Skin epidermis (tissue), 12 donors: ENCODE measurements around the gene ERBB3.
A peak's percentile ranks its signal among the peaks of the same experiment; 100 is the strongest.
"Not testable (repeated sequence)": the region's sequence is repeated elsewhere in the genome, so short reads cannot be mapped to it uniquely, and the experiment has no call there.

ENCODE experiments used
- H3K27ac ChIP-seq, 21 experiments: fragments of 200-600 bp; sonication (generic) in 11 of 21; one replicate each; pipeline ENCODE4 v1.5.0; 2020; ENCODE audit warnings: mild to moderate bottlenecking in 3 of 21, inconsistent platforms in 2 of 21, moderate library complexity in 2 of 21
- H3K4me3 ChIP-seq, 7 experiments: fragments of 200-600 bp; sonication (generic) in 2 of 7; one replicate each; pipeline ENCODE4 v1.5.0; 2020; ENCODE audit warnings: inconsistent platforms in 2 of 7, mild to moderate bottlenecking in 2 of 7, moderate library complexity in 1 of 7

The ERBB3 gene

DNA sequence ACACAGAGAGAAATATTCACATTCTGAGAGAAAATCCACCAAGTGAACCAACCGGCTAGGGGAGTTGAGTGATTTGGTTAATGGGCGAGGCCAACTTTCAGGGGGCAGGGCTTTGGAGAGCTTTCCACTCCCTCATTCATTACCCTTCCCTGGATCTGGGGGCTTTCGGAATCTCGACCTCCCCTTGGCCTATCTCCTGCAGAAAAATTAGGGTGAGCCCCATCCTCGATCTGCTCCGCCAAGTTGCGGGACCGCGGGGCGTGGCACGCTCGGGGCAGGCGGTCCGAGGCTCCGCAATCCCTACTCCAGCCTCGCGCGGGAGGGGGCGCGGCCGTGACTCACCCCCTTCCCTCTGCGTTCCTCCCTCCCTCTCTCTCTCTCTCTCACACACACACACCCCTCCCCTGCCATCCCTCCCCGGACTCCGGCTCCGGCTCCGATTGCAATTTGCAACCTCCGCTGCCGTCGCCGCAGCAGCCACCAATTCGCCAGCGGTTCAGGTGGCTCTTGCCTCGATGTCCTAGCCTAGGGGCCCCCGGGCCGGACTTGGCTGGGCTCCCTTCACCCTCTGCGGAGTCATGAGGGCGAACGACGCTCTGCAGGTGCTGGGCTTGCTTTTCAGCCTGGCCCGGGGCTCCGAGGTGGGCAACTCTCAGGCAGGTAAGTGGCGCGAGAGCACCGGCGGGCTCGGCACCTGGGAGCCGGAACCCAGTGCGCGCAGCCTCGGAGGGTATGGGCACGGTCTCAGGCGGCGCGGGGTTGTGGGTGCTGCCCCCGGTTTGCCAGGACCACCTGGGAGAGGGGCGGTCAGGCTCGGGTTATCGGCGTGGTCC lies at the start of gene ERBB3:
Gene ERBB3 (plus strand): TSS at position 443 of the 833 bp plus-strand sequence. CDS start 136 bp downstream, at position 579.
- H3K27ac ChIP-seq, result peak within 1 kb of the TSS; percentile 33 to 93 (median 86)
- H3K4me3 ChIP-seq, result peak within 1 kb of the TSS; percentile 38 to 77 (median 61)

DNA sequence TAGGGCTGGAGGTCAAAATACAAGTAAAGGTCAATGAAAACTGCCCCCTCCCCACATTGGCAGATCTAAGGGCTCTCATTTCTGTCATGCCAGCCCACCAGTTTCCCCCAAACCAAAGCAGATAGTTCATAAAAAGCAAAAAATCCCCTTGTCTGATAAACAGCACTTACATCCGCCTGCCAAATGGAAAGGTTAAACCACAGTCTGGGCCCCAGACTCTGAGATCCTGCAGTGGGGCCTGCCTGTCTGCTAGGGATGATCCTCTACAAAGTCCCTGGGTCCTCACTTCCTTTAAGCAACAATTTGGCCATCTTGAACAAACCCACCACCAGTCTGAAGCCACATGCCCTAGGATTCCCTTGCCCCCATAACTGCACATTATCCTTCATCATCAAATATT lies 48.0 kb upstream of the ERBB3 start:
- H3K27ac ChIP-seq, result peak overlapping the region in 3 of 21 experiments; percentile 1 to 71 (median 61)
- no peak overlapping the region for H3K4me3 ChIP-seq

DNA sequence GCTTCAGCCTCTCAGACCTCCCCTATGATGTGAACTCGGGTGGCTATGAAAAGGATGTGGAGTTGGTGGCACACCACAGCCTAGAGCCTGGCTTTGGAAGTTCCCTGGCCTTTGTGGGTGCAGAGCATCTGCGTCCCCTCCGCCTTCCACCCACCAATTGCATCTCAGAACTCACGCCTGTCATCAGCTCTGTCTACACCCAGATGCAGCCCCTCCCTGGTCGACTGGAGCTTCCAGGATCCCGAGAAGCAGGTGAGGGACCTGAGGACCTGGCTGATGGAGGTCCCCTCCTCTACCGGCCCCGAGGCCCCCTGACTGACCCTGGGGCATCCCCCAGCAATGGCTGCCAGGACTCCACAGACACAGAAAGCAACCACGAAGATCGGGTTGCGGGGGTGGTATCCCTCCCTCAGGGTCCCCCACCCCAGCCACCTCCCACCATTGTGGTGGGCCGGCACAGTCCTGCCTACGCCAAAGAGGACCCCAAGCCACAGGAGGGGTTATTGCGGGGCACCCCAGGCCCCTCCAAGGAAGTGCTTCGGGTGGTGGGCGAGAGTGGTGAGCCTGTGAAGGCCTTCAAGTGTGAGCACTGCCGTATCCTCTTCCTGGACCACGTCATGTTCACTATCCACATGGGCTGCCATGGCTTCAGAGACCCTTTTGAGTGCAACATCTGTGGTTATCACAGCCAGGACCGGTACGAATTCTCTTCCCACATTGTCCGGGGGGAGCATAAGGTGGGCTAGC lies 45.2 kb upstream of the ERBB3 start:
- Histone ChIP-seq H3K4me3 (no peak overlapping the region), H3K27ac (peak overlapping the region in 5 of 21 experiments; percentile 18 to 71 (median 58))

DNA sequence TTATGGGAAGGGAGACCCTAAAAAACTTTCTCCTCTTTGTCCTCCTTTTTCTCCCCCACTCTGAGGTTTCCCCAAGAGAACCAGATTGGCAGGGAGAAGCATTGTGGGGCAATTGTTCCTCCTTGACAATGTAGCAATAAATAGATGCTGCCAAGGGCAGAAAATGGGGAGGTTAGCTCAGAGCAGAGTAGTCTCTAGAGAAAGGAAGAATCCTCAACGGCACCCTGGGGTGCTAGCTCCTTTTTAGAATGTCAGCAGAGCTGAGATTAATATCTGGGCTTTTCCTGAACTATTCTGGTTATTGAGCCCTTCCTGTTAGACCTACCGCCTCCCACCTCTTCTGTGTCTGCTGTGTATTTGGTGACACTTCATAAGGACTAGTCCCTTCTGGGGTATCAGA lies 42.8 kb upstream of the ERBB3 start:
- Histone ChIP-seq H3K4me3 (no peak overlapping the region), H3K27ac (peak overlapping the region in 4 of 21 experiments; percentile 9 to 76 (median 28))

DNA sequence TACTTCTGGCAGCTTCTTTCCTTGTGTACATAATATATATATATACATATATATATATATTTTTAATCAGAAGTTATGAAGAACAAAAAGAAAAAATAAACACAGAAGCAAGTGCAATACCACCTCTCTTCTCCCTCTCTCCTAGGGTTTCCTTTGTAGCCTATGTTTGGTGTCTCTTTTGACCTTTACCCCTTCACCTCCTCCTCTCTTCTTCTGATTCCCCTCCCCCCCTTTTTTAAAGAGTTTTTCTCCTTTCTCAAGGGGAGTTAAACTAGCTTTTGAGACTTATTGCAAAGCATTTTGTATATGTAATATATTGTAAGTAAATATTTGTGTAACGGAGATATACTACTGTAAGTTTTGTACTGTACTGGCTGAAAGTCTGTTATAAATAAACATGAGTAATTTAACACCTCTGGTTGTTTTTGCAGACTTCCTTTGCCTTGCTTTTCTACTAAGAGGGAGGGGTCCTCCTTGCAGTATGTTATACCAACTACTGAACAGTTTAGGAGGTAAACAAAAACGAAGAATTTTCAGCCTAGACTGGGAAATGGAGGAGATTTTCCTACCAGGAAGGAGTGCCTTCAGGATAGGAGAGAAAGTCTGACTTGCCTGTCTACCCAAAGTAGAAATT lies 41.8 kb upstream of the ERBB3 start:
- no peak overlapping the region for H3K4me3 ChIP-seq
- H3K27ac ChIP-seq, result peak overlapping the region in 2 of 21 experiments; percentile 39 to 76

DNA sequence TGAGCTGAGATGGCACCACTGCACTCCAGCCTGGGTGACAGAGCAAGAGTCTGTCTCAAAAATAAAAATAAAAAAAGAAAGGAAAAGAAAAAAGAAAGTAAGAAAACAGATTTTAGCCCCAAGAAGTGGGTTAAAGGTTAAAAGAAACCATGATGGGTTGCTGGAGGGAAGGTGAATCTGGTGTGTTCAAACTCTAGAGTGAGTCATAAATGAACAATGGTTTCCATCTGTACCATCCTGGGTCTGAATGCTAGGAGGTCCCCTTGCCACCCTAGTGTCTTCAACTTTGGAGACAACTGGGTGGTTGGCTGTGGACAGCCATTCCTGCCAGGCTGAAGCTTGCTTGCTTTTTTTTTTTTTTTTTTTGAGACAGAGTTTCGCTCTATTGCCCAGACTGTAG lies 39.8 kb upstream of the ERBB3 start:
- no peak overlapping the region for H3K4me3 ChIP-seq
- H3K27ac ChIP-seq, result no peak overlapping the region

DNA sequence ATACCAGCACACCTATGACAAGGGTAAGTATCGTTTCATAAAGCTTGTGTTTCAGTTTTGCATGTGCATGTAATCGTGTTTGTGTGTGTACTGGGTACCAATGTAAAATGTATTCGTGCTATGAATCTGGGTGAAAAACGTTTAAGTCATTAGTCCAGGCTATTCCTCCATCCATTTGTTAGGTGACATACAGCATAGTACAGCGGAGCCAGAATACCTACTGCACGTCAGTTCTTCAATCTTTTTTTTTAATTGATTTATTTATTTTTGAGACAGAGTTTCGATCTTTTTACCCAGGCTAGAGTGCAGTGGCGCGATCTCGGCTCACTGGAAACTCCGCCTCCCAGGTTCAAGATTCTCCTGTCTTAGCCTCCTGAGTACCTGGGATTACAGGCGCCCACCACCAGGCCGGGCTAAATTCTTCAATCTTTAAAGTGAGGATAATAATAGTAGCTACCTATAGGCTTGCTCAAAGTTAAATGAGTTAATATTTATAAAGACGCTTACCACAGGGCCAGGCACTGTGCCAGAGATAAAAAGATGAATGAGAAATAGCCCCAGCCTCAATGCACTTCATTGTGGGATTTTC lies 38.9 kb upstream of the ERBB3 start:
- Histone ChIP-seq H3K4me3 (peak overlapping the region; percentile 56 to 92 (median 79)), H3K27ac (peak overlapping the region in 20 of 21 experiments; percentile 90 to 99 (median 97))

DNA sequence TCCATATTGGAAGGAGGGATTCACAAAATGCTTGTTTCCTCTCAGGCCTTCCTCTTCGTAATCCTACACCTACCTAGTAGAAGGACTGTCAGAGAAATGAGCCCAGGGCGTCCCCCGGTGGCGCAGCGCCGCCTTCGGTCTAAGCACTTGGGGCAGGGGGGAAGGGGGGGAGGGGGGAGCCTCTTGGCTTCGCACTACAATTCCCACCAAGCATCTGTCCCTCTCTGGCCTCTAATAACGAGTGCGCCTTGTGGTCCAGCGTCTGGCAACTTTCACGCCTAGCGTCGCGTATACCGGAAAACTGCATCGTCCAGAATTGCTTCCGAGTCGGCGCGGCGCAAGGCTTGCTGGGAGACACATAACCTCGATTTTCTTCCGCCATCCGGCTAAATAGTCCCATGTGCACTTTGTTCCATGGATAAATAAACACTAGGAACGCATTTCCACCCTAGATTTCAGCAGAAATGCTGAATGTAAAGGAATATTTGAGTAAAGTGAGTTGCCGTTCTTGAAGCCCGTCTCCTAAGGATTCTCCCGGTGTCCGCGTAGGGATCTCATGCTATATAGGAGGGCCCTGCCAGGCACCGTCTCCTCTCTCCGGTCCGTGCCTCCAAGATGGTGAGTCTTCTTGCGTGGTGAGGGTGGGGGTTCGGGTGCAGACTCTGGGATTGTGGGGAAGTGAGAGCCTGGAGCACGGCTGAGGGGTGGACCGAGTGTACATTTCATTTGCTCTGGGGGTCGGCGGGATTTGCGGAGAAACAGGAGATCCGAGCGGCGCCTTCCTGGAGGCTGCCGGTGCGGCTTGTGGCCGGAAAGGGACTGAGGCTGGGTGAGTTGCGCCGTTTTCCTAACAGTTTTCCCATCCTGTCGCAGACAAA lies 38.2 kb upstream of the ERBB3 start, which contains the start of gene RPS26:
Gene RPS26 (plus strand): TSS at position 367 of the 878 bp plus-strand sequence. CDS start 249 bp downstream, at position 616.
- Histone ChIP-seq H3K27ac (peak within 1 kb of the TSS; percentile 84 to 99 (median 96)), H3K4me3 (peak within 1 kb of the TSS; percentile 56 to 92 (median 79))

DNA sequence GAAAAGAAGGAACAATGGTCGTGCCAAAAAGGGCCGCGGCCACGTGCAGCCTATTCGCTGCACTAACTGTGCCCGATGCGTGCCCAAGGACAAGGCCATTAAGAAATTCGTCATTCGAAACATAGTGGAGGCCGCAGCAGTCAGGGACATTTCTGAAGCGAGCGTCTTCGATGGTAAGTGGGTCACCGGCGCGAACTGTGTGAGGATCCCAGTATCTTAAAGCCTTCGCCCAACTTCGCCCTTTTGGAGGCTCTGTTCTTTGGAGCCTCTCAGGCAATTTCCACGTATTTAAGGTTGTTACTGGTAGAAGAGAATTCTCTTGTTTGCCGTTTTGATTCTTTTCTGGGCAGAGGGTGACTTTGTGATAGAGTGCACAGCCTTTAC lies 37.5 kb upstream of the ERBB3 start:
- Histone ChIP-seq H3K4me3 (peak overlapping the region; percentile 56 to 92 (median 79)), H3K27ac (peak overlapping the region; percentile 84 to 99 (median 96))

DNA sequence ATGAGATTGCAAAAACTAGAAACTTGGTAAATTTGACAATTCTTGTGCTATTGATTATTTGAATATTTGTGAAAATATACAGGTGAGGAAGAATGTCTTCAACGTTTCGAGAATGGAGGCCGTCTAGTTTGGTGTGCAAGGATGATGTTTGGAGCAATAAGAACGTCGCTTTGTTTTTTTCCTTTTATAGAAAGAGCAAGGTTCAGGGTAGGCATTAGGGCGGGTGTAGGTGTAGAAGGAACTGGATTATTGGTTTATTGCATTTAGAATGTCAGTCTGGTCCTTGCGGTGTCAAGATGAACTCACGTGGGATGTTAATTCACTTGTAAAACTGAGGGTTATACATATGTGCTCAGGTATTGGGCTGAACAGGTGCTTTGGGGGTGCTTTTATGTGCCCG lies 37.1 kb upstream of the ERBB3 start:
- peak overlapping the region; percentile 56 to 92 (median 79) for H3K4me3 ChIP-seq
- H3K27ac ChIP-seq, result peak overlapping the region in 17 of 21 experiments; percentile 91 to 99 (median 98)

DNA sequence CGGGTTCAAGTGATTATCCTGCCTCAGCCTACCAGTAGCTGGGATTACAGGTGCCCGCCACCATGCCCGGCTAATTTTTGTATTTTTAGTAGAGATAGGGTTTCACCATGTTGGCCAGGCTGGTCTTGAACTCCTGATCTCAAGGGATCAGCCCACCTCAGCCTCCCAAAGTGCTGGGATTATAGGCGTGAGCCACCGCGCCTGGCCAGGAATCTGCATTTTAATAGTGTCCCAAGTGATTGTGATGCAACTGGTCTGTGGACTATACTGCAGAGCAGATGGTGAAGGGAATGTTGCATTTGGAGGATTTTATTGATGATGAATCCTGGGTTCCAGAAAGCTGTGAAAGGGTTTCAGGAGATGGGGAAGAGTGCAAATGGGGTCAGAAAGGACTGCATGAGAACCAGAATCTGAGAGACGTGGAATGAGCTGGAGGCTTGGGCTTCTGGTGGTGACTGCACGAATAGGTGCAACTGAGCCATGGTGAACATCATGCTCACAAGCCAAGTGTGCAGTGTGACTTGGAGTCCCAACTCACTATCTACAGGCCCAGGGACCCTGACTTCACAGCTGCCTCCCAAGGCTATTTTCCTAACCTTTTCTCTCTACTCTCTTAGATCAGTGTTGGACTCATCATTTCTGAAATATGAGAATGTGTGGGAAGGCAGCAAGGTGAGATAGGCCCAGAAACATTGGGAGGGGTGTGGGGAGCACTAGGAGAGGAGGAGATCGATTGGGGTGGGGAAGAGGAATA lies 33.8 kb upstream of the ERBB3 start:
- H3K4me3 ChIP-seq, result no peak overlapping the region
- H3K27ac ChIP-seq, result peak overlapping the region in 1 of 21 experiments; percentile 3

DNA sequence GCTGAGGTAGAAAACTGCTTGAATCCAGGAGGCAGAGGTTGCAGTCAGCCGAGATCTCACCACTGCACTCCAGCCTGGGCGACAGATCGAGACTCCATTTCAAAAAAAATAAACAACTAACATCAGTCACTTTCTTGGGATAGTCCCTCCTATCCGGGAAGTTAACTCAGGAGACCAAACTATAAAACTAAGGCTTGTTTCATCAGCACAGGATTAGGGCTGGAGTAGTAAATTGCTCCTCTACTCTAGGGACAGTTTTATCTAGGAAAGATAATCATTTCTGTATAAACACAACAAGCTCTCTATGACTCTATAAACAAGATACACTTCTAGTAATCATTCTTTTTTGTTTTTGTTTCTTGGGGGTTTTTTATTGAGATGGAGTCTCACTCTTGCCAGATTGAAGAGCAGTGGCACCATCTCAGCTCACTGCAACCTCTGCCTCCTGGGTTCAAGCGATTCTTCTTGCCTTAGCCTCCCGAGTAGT lies 26.5 kb upstream of the ERBB3 start:
- H3K27ac ChIP-seq, result no peak overlapping the region

DNA sequence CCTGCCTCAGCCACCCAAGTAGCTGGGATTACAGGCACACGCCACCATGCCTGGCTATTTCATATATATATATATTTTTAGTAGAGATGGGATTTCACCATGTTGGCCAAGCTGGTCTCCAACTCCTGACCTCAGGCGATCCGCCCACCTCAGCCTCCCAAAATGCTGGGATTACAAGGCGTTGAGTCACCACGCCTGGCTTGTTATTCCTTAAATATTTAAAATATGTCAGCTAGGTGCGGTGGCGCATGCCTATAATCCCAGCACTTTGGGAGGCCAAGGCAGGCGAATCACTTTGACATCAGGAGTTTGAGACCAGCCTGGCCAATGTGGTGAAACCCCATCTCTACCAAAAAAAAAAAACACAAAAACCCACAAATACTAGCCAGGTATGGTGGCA lies 20.0 kb upstream of the ERBB3 start:
- not testable (repeated sequence) for H3K4me3 ChIP-seq, H3K27ac ChIP-seq

More for the DNA sequence above, 26.5 kb upstream of the ERBB3 start:
- no peak overlapping the region for H3K4me3 ChIP-seq

DNA sequence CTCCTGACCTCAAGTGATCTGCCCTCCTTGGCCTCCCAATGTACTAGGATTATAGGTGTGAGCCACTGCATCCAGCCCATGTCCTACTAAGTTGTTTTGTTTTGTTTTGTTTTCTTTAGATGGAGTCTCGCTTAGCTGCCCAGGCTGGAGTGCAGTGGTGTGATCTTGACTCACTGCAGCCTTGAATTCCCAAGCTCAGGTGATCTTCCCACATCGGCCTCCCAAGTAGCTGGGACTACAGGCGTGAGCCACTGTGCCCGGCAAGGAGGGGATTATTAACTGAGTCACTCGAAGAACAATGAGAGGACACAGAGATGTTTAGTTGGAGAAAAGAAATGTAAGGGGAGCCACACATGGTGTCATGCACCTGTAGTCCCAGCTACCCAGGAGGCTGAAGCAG lies 18.0 kb upstream of the ERBB3 start:
- Histone ChIP-seq H3K27ac (no peak overlapping the region), H3K4me3 (no peak overlapping the region)

DNA sequence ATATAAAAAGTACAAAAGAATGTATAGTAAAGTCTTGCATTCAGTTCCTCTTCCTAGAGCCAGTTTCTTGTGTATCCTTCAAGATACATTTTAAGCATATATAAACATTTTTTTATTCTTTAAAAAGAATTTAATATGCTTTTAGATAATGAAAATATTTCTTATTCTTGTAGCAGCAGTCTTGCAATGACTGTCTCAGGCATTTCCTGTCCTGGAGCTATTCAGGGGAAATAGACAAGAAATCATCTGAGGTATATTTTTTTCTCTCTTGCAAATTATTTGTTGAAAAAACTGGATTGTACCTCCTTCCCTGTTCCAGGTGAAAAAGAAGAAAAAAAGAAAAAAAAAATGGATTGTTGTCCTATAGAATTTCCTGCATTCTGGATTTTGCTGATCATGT lies 17.0 kb upstream of the ERBB3 start:
- H3K27ac ChIP-seq, result no peak overlapping the region
- H3K4me3 ChIP-seq, result no peak overlapping the region

DNA sequence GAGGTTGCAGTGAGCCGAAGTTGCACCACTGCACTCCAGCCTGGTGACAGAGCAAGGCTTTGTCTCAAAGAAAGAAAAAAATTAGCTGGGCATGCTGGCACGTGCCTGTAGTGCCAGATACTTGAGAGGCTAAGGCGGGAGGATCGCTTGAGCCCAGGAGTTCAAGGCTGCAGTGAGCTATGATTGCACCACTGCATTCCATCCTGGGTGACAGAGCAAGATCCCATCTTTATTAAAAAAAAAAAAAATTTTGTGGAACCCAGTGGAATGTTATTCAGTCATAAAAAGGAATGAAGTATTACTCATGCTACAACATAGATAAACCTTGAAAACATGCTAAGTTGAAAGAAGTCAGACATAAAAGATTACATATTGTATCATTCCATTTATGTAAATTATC lies 8.3 kb upstream of the ERBB3 start:
- Histone ChIP-seq H3K4me3 (no peak overlapping the region), H3K27ac (no peak overlapping the region)

DNA sequence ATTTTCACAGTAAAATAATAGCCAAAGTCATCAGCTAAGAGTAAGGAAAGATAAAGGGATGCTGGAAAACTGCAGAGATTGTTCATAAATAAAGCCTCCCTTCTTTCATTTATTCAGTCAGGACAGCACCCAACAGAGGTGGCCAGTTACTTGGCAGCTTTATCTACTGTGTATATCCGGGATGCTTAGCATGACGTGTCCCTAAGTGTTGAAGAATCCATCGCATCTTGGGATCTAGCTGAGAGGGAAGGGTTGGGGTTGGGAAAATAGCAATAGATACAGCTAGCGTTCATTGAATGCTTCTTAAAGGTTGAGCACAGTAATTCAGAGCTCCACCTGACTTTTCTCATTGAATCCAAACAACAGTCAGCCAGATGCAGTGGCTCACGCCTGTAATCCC lies 5.6 kb upstream of the ERBB3 start:
- H3K27ac ChIP-seq, result no peak overlapping the region
- H3K4me3 ChIP-seq, result no peak overlapping the region

DNA sequence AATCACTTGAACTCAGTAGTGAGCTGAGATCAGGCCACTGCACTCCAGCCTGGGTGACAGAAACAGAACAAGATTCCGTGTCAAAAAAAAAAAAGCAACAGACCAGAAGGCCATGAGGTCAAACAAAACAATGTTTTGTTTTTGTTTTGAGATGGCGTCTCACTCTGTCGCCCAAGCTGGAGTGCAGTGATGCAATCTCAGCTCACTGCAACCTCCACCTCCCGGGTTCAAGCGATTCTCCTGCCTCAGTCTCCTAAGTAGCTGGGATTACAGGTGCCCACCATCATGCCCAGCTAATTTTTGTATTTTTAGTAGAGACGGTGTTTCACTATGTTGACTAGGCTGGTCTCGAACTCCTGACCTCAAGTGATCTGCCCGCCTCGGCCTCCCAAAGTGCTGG lies 2.0 kb upstream of the ERBB3 start:
- H3K27ac ChIP-seq, H3K4me3 ChIP-seq: not testable (repeated sequence)
